C4-2B (cell line): ENCODE measurements around the gene GTF2IRD2.
"Not testable (repeated sequence)": the region's sequence is repeated elsewhere in the genome, so short reads cannot be mapped to it uniquely, and the experiment has no call there.

ENCODE experiments used
- H3K27ac ChIP-seq: fragments of 450-650 bp; 2 replicates; pipeline ENCODE4 v1.5.1; 2017

GTF2IRD2 gene

GRCh38 chr7:74789200-74789736 lies 62.1 kb downstream of the GTF2IRD2 start:
- not testable (repeated sequence) for H3K27ac ChIP-seq

GRCh38 chr7:74788369-74789150 lies 62.8 kb downstream of the GTF2IRD2 start:
- not testable (repeated sequence) for H3K27ac ChIP-seq

DNA sequence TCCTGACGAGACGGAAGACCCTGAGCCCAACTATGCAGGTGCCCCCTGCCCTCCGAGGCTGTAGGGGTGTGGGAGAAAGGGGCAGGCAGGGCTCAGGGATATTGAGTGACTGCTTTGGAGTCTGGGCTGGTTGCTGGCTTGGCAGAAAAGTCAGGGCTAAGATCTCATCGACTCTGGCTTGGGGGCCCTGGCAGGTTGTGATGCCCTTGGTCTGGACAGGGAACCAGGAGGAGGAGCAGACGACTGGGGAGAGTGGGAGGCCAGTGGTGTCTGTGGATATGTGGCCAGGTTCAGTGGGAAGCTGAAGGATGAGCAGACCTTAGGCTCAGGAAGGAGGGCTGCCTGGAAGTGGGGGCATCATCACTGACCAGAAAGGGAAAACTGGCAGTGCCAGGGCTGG lies 67.8 kb downstream of the GTF2IRD2 start:
- H3K27ac ChIP-seq, result not testable (repeated sequence)

DNA sequence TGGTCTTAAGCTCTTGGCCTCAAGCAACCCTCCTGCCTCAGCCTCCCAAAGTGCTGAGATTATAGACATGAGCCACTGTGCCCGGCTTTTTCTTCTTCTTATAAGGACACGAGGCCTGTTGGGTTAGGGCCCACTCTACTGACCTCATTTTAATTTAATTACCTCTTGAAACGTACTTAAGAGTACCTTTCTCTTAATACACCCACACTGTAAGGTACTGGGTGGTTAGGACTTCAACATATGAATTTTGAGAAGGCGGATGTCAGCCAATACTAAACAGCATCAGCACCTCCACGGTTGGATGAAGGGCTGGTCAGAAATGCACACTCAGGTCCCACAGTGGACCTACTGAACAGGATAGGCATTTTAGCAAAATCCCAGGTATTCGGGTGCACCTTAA lies 69.7 kb downstream of the GTF2IRD2 start:
- not testable (repeated sequence) for H3K27ac ChIP-seq

DNA sequence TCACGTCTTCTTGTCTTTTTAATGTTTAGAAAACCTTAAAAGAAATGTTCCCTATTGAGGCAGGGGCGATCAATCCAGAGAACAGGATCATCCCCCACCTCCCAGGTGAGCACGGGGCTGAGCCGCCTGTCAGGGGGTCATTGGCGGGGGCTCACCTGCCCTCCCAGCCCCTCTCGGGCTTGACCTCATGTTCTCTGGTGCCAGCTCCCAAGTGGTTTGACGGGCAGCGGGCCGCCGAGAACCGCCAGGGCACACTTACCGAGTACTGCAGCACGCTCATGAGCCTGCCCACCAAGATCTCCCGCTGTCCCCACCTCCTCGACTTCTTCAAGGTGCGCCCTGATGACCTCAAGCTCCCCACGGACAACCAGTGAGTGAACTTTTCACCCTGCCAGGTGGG lies 72.4 kb downstream of the GTF2IRD2 start:
- not testable (repeated sequence) for H3K27ac ChIP-seq

DNA sequence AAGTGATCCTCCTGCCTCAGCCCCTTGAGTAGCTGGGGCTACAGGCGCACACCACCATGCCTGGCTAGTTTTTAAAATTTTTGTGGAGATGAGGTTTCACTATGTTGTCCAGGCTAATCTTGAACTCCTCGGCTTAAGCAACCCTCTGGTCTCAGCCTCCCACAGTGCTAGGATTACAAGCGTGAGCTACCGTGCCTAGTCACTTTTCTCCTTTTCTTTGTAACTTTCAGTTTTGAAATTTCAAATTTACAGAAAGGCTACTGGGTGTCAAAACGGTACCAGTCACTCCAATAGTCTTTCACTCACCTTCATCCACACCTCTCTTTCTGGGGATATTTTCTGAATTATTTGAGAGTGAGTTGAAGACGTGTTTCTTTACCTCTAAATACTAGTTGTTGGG lies 76.3 kb downstream of the GTF2IRD2 start:
- H3K27ac ChIP-seq, result not testable (repeated sequence)

GRCh38 chr7:74773760-74774750 lies 77.3 kb downstream of the GTF2IRD2 start, which contains the start of gene NCF1:
NCF1 (plus strand) TSS chr7:74774011; CDS start chr7:74774032, 21 bp downstream.
- not testable (repeated sequence) for H3K27ac ChIP-seq

DNA sequence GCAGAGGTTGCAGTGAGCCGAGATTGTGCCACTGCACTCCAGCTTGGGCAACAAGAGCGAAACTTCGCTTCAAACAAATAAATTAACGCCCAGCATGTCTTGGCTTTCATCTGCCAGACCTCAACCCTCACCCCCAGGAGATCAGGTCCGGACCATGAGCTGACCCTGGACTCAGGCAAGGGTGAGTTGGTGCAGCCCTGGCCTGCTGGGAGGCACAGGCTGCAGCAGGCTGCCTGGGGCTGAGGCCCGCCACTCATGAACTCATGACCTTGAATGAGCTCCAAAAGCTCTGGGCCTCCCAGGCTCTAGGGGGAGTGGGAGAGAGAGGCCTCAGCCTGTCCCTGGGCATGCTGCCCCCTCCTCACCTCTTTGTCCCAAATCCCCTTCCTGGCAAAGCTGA lies 79.3 kb downstream of the GTF2IRD2 start:
- H3K27ac ChIP-seq, result not testable (repeated sequence)

- H3K27ac ChIP-seq, result not testable (repeated sequence)
Observed at GRCh38 chr7:74770062-74770461, 81.3 kb downstream of the GTF2IRD2 start.

GRCh38 chr7:74766991-74767390 lies 84.4 kb downstream of the GTF2IRD2 start:
- not testable (repeated sequence) for H3K27ac ChIP-seq

DNA sequence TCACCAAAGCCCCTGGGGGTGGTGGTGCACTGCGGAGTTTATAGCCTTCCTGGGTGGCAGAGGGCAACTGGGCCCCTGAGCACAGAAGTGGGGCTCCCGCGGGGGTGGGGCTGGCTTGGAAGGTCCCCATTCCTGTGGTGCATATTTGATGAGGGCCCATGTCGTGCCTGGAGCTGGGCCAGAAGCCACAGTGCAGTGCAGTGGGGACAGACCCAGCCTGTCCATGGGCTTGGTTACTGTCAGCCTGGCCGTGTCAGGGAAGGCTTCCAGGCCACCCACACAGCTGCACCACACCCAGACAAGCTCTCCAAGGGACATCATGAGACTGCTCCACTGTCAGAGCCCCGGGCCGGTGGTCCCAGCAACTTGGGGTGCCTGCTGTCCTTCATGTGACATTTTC lies 84.9 kb downstream of the GTF2IRD2 start:
- H3K27ac ChIP-seq, result not testable (repeated sequence)

DNA sequence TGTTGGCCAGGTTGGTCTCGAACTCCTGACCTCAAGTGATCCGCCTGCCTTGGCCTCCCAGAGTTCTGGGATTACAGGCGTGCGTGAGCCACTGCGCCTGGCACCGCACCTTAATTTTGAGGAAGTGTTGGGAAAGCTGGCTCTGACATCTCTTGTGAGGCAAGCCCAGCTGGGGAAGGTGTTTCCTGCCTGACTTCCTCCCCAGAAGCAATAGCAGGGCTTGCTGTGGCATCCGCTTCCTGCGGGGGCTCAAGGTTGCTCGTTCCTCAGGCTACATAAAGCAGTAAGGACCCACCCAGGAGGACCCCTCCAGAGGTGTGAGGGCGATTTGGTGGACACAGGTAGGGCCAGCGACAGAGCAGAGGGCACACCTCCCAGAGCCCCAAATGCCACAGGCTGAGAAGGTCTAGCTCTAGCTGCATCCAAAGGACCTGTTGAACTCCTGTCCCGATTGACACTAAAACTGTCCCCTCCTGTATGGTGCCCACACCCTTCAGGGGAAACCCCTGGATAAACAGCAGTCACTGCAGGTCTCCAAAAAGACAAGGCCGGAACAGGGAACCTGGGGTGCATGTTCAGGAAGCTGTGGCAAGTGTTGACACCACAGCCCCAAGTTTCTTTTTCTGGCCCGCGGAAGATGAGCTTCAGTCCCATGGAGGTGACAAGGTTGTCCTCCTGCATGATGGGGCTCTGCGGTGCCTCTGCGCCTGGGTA lies 86.0 kb downstream of the GTF2IRD2 start:
- H3K27ac ChIP-seq, result not testable (repeated sequence)

GRCh38 chr7:74758982-74759381 lies 92.4 kb downstream of the GTF2IRD2 start:
- not testable (repeated sequence) for H3K27ac ChIP-seq

- not testable (repeated sequence) for H3K27ac ChIP-seq
Observed at GRCh38 chr7:74758268-74758667, 93.1 kb downstream of the GTF2IRD2 start.

GRCh38 chr7:74756673-74757072 lies 94.7 kb downstream of the GTF2IRD2 start:
- not testable (repeated sequence) for H3K27ac ChIP-seq

DNA sequence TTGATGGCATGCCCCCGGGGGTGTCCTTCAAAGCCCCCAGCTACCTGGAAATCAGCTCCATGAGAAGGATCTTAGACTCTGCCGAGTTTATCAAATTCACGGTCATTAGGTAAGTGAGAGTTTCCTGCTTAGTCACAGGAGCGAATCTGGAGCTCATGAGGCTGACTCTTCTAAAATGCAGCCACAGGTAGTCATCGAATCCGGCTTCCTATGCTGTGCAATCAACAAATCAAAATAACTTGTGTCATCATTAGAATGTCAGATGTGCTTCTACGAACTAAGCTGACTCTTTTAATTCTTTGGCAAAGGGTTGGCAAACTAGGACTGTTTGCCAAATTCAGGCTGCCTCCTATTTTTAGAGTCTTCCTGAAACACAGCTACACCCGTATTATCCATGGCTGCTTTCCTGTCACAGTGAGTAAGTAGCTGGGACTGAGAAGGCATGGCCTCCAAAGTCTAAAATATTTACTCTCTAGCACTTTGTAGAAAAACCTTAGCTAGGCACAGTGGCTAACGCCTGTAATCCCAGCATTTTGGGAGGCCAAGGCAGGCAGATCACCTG lies 97.4 kb downstream of the GTF2IRD2 start:
- not testable (repeated sequence) for H3K27ac ChIP-seq
